NCI-H510A (cell line): ENCODE results near the gene MVP.
"Not testable (repeated sequence)": the region's sequence is repeated elsewhere in the genome, so short reads cannot be mapped to it uniquely, and the experiment has no call there.

Experiments used
- DNase-seq: peaks from one replicate; lab custom pipeline; 2025; lab: John Stamatoyannopoulos, UW

The MVP gene

GRCh38 chr16:29842732-29843346 is 22.6 kb downstream of the MVP start:
- no peak for DNase-seq

GRCh38 chr16:29843931-29844330 is 23.7 kb downstream of the MVP start:
- DNase-seq = no peak

DNA sequence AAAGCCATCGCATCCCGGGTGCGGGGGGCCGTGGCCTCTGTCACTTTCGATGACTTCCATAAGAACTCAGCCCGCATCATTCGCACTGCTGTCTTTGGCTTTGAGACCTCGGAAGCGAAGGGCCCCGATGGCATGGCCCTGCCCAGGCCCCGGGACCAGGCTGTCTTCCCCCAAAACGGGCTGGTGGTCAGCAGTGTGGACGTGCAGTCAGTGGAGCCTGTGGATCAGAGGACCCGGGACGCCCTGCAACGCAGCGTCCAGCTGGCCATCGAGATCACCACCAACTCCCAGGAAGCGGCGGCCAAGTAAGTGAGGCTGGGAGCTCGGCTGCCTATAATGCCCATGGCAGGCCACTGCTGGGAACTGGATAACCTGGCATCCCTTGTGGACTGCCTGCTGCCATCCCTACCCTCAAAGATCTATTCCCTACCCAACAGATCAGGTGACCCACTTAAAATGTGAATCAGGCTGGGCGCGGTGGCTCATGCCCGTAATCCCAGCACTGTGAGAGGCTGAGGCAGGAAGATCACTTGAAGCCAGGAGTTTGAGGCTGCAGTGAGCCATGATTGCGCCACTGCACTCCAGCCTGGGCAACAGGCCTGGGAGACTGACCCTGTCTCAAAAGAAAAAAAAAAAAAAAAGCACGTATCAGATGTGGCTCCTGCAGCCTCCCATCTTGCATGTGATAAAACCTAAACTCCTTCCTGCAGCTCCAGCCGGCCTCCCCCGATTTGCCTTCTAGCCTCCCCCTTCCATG is 24.5 kb downstream of the MVP start:
- DNase-seq = no peak

DNA sequence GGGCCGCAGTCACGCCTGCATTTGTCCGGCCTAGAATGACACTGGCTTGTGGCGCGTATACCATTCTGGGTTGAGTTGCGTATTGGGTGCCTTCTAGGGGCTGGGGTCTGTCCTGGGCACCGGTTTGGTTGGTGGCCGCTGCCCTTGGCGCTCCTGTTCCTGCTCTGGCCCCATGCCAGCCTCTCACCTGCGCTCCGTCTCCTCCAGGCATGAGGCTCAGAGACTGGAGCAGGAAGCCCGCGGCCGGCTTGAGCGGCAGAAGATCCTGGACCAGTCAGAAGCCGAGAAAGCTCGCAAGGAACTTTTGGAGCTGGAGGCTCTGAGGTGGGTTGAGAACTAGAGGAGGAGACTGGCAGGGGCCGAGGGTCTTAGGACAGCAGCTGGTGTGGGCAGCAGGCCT is 25.4 kb downstream of the MVP start:
- no peak for DNase-seq

GRCh38 chr16:29848420-29849297 is 28.4 kb downstream of the MVP start:
- DNase-seq = peak; percentile 29

DNA sequence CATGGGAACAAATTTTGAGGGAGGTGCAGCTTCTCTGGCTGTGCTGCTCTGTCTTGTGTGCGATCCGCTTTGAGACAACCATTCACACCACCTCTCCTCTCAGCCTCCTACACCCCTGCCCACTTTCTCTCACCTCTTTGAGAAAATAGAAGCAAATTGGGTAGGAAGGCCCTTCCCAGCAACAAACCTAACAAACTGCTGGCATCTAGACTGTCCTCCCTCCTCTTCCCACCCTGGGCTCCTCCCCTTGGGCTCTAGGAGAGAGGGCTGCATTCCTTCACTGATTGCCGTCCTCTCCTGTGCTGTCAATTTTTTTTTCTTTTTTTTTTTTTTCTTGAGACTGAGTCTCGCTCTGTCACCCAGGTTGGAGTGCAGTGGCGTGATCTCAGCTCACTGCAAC is 29.2 kb downstream of the MVP start:
- DNase-seq = no peak

GRCh38 chr16:29850998-29851397 is 30.7 kb downstream of the MVP start:
- no peak for DNase-seq

- DNase-seq = no peak
These were observed 32.4 kb downstream of the MVP start for GRCh38 chr16:29852654-29853053.

GRCh38 chr16:29854520-29855100 is 34.3 kb downstream of the MVP start:
- DNase-seq = no peak

DNA sequence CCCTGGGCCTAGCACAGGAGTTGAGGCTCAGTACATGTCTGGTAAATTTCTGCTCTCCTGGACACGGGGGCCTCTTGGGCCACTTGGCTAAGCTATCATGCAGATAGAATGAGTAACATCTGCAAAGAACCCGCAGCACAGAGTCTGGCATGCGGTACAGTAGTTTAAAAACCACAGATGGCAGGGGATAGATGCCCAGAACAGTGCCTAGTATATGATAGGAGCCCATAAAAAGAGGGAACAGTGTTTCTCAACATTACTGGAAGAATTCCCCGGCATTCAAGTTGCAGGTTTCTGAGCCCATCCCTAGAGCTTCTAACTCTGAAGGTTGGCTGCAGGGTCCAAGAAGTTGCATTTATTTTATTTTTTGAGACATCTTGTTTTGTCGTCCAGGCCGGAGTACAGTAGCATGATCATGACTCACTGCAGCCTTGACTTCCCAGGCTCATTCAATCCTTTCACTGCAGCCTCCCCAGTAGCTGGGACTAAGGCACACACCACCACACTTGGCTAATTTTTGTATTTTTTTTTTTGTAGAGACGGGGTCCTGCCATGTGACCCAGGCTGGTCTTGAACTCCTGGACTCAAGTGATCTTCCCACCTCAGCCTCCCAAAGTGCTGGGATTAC is 37.0 kb downstream of the MVP start:
- no peak for DNase-seq

DNA sequence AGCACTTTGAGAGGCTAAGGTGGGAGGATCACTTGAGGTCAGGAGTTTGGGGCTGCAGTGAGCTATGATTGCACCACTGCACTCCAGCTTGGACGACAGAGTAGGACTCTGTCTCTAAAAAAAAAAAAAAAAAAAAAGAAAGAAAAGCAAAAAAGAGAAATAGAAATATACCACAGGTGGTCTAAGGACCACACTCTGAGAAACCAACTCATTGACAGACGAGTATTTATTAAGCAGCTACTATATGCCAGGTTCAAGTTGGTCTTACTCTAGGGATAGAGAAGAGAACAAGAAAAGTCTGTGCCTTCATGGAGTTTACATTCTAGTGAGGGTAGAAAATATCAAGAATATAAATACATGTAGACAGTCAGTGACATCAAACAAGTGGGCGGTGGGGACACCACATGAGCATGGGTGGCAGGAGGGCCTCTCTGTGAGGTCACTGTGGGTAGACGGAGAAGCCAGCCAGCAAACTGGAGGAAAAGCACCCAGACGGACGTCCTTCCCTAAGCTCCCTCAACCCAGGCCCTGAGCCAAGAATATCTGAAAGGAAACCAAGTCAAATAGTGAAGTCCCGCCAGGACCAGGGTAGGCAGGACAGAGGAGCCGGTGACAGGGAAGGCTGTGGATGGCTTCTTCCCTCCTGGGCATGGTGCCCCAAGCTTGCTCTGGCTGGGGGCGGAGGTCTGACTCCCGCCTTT is 38.0 kb downstream of the MVP start:
- DNase-seq = no peak

DNA sequence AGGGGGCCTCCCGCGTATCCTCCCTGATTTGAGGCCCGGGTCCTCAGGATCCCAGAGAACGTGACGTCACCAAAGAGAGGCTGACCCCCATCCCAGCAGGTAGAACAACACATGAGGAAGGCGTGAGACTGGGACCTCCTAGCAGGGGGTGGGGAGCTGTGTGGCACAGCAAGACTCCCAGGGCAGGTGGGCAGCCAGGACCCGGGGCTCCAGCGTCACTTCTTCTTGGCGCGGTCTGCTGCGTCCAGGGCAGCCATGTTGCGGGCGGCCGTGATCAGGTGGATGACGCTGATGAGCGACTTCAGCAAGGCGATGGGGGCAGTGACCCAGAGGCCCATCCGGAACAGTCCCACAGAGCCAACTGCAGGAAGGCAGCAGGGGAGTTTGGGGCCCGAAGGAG is 38.7 kb downstream of the MVP start:
- DNase-seq = no peak

DNA sequence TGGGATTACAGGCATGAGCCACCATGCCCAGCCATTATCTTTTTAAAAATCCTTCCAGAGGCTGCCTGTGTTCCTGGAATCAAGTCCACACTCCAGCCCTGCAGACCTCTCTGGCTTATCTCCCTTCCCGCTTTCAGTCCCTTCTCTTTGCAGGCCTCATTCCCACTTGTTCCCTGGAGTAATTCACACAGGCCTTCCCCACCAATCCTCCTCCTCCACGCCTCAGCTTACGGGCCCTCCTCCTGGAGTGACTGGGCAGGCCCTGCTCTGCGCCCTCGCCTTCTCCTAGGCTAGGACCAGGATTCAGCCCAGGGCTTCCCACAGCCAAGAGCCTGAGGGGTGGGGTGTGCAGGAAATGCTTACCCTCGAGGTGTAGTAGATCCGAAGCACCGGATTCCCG is 40.0 kb downstream of the MVP start:
- no peak for DNase-seq

GRCh38 chr16:29862383-29862883 is 42.2 kb downstream of the MVP start:
- DNase-seq = peak; percentile 26

DNA sequence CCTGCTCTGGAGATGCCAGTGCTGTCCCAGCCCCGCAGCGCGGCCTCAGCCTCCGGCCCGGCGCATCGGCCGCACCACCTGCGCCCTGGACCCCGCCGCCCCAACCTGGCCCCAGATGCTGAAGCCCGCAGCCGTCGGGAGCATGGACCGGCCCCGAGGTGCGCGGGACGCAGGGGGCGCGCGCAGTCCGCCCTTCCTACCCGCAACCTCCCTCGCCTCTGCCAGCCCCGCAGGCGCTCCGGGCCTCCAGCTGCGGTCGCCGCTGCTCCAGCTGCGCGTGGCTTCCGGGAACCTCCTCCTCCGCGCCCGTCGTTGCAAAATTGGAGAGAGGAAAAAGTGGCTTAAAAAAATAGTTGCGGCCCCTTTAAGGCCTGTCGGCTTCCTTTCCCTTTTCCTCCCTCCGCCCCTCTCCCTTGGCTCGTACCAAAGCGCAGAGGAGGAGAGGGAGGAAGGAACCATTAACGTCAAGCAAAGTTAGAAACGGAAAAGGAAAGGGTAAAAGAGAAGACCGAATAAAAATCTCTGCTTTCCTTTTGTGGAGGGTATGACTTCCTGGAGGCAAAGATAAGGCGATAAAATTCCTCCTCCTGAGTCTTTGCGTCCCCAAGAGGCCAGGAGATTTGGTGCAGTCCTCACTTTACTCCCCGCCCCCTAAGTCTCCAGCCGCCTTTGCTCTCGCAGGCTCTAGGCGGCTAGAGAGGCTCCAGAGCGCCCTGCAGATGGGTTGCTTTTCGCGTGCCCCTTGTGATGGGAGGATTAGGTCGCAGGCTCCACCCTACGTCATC is 42.8 kb downstream of the MVP start, which contains the start of gene CDIPT:
Gene CDIPT, minus strand, starts transcription at position 343 of the 785 bp plus-strand sequence. CDS start 369 bp downstream, outside the sequence.
- peak; percentile 98 for DNase-seq

GRCh38 chr16:29863669-29863984 is 43.4 kb downstream of the MVP start:
- DNase-seq = no peak

DNA sequence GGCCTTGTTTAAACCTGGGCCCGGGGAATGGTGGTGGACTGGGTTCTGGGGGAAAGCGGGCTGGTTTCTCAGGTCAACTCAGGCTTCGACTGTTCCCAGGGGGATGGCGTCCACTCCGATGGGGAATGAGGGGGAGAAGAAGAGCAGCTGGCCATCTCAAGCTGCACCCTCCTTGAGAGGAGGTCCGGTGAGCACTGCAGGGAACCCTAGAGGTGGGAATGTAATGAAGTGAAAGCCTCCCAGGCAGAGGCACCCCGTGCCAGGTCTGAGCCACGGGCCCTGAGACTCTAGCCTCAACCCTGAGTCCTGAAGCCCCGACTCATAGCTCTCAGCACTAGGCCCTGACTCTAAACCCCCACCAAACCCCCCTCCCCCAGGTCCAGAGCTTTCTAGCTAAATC is 43.9 kb downstream of the MVP start:
- DNase-seq = no peak

- DNase-seq = no peak
These were observed 48.2 kb downstream of the MVP start for GRCh38 chr16:29868396-29869009.

- DNase-seq = not testable (repeated sequence)
These were observed 48.8 kb downstream of the MVP start for GRCh38 chr16:29869067-29869466.
